ENCODE measurements around the gene MDK.

GRCh38 chr11:46335271-46335670 lies 46.2 kb upstream of the MDK start:
- TF ChIP-seq CTCF (IDR thresholded peaks at IDR 0.05), result no peak
- TF ChIP-seq POLR2A (IDR thresholded peaks at IDR 0.05), result no peak

All from Peyer's patch (tissue), 4 donors.